Upper lobe of left lung (tissue), 6 donors: ENCODE measurements around the gene TNPO2. TPM values are rescaled to one million over a fixed set of nuclear protein-coding genes. Genes with fewer than 3 reads are reported as not detected.

ENCODE experiments used
- ATAC-seq, 2 donors: fragments of 200-7000 bp; cut with Tn5 transposase; one replicate each; pipeline ENCODE4 v1.9.1; 2022; ENCODE audit warnings: mild to moderate bottlenecking in 2 of 2, moderate library complexity in 2 of 2; ENCODE audit not compliant: low FRiP score in 2 of 2
- DNase-seq, 2 donors: peaks; one replicate each; pipeline ENCODE4 v3.0.0-alpha.2; 2019 to 2020
- H3K27ac ChIP-seq, 4 donors: fragments of 200-600 bp; sonication (generic); one replicate each; pipeline ENCODE4 v1.5.1; 2016 to 2019
- H3K27me3 ChIP-seq, 4 donors: fragments of 200-600 bp; sonication (generic); one replicate each; pipeline ENCODE4 v1.5.1; 2017 to 2019
- H3K36me3 ChIP-seq, 4 donors: fragments of 200-600 bp; sonication (generic); one replicate each; pipeline ENCODE4 v1.5.1; 2016 to 2019
- H3K4me1 ChIP-seq, 4 donors: fragments of 200-600 bp; sonication (generic); one replicate each; pipeline ENCODE4 v1.5.1; 2018 to 2019
- H3K4me3 ChIP-seq, 4 donors: fragments of 200-600 bp; sonication (generic); one replicate each; pipeline ENCODE4 v1.5.1; 2017 to 2019; ENCODE audit warnings: mild to moderate bottlenecking in 2 of 4, moderate library complexity in 1 of 4
- H3K9me3 ChIP-seq, 4 donors: fragments of 200-600 bp; sonication (generic); one replicate each; pipeline ENCODE4 v1.5.1; 2018 to 2019
- CTCF ChIP-seq, 6 experiments: fragments of 450-650 bp in 4 of 6; fragments of 200-600 bp in 2 of 6; sonication (generic) in 2 of 6; IDR thresholded peaks; one replicate each; pipeline ENCODE4 v1.5.1; 2016 to 2019; ENCODE audit warnings: antibody characterized with exemption in 6 of 6
- EP300 ChIP-seq, 4 donors: sonication (generic); formaldehyde crosslinking; IDR thresholded peaks; one replicate each; pipeline ENCODE4 v1.5.1; 2017; ENCODE audit warnings: antibody characterized with exemption in 4 of 4, control low read depth in 2 of 4
- POLR2A ChIP-seq, 4 donors: fragments of 450-650 bp; IDR thresholded peaks; one replicate each; pipeline ENCODE4 v1.5.1; 2016 to 2017; ENCODE audit warnings: antibody characterized with exemption in 4 of 4, mild to moderate bottlenecking in 2 of 4
- POLR2AphosphoS5 ChIP-seq, 2 donors: sonication (generic); formaldehyde crosslinking; IDR thresholded peaks; one replicate each; pipeline ENCODE4 v1.5.1; 2017; ENCODE audit warnings: antibody characterized with exemption in 2 of 2
- WGBS, 2 donors: methylation state at CpG; one replicate each; pipeline ENCODE4 v1.1.5; 2017 to 2018; 5-methylcytosine and 5-hydroxymethylcytosine counted together
- total RNA-seq, 6 donors: library from RNA; depleted of rRNA in 4 of 6; stranded (reverse); fragments of >200 nt in 4 of 6; gene quantifications; one replicate each; pipeline versions ENCODE4 v1.1.0 to v1.2.1, GENCODE V29; 2016 to 2021
- donor health status: DM: no; HTN: no; CAD: no; lungs with moderate emphysema.
- donor health status: DM: no; HTN: yes; CAD: no; lungs with severe emphysema.

The TNPO2 gene
- total RNA-seq, 6 donors from 2014 or later, result 43.5 to 124 (median 46.1) TPM

GRCh38 chr19:12737835-12738351, 14.2 kb upstream of the TNPO2 start:
- no peaks in the 10 kb centered on the region for H3K9me3 ChIP-seq
- H3K27ac ChIP-seq, result peak overlapping the region; percentile 84 to 92 (median 90)
- 17 to 21% methylated on average over 8 to 13 of the region's 13 CpGs for WGBS, 2 donors
- DNase-seq (no peak), ATAC-seq (no peak)
- H3K36me3 ChIP-seq, result peaks cover 0 to 41% (median 34%) of the 10 kb centered on the region in 4 donors
- H3K27me3 ChIP-seq, result no peaks in the 10 kb centered on the region
- no peak for TF ChIP-seq CTCF (IDR thresholded peaks at IDR 0.05)
- TF ChIP-seq POLR2A (IDR thresholded peaks at IDR 0.05), result no peak
- no peak for TF ChIP-seq EP300 (IDR thresholded peaks at IDR 0.05)
- TF ChIP-seq POLR2AphosphoS5 (IDR thresholded peaks at IDR 0.05), result no peak
- H3K4me1 ChIP-seq, result peaks cover 24 to 37% (median 32%) of the 10 kb centered on the region in 4 donors
- peak overlapping the region; percentile 80 to 99 (median 94) for H3K4me3 ChIP-seq

GRCh38 chr19:12736995-12737834, 13.5 kb upstream of the TNPO2 start, which contains the start of gene GET3:
GET3 (plus strand) TSS chr19:12737497; CDS start chr19:12737506, 9 bp downstream.
- no peaks in the 10 kb centered on the region for H3K9me3 ChIP-seq
- peaks cover 31 to 44% (median 39%) of the 10 kb centered on the region in 4 donors for H3K4me1 ChIP-seq
- 0 to 1% methylated on average over 16 to 29 of the region's 29 CpGs for WGBS, 2 donors
- TF ChIP-seq POLR2AphosphoS5 (IDR thresholded peaks at IDR 0.05), result peak; percentile 72 to 78
- TF ChIP-seq CTCF (IDR thresholded peaks at IDR 0.05), result peak in 3 of 6 experiments; percentile 26 to 48 (median 39)
- no peak for TF ChIP-seq EP300 (IDR thresholded peaks at IDR 0.05)
- TF ChIP-seq POLR2A (IDR thresholded peaks at IDR 0.05), result peak in 3 of 4 donors; percentile 49 to 58 (median 54)
- peak within 1 kb of the TSS; percentile 84 to 92 (median 90) for H3K27ac ChIP-seq
- H3K27me3 ChIP-seq, result no peaks in the 10 kb centered on the region
- peaks cover 0 to 36% (median 29%) of the 10 kb centered on the region in 4 donors for H3K36me3 ChIP-seq
- DNase-seq (peak; percentile 81 to 96), ATAC-seq (peak; percentile 92 to 98)
- H3K4me3 ChIP-seq, result peak within 1 kb of the TSS; percentile 80 to 99 (median 94)

- peaks cover 9 to 34% (median 30%) of the 10 kb centered on the region in 4 donors for H3K36me3 ChIP-seq
- H3K4me3 ChIP-seq, result peak overlapping the region; percentile 88 to 99 (median 94)
- TF ChIP-seq EP300 (IDR thresholded peaks at IDR 0.05) (no peak), POLR2AphosphoS5 (IDR thresholded peaks at IDR 0.05) (peak in 1 of 2 donors; percentile 12)
- no peaks in the 10 kb centered on the region for H3K9me3 ChIP-seq
- no peak for ATAC-seq
- no peak for DNase-seq
- peak overlapping the region; percentile 95 to 99 (median 97) for H3K27ac ChIP-seq
- 1 to 2% methylated on average over 13 to 15 of the region's 15 CpGs for WGBS, 2 donors
- peaks cover 33 to 60% (median 41%) of the 10 kb centered on the region in 4 donors for H3K4me1 ChIP-seq
- no peaks in the 10 kb centered on the region for H3K27me3 ChIP-seq
Observed at GRCh38 chr19:12733369-12734214, 9.9 kb upstream of the TNPO2 start.

- TF ChIP-seq EP300 (IDR thresholded peaks at IDR 0.05), result no peak
- TF ChIP-seq POLR2AphosphoS5 (IDR thresholded peaks at IDR 0.05), result no peak
- TF ChIP-seq POLR2A (IDR thresholded peaks at IDR 0.05), result no peak
- TF ChIP-seq CTCF (IDR thresholded peaks at IDR 0.05), result no peak
- Histone ChIP-seq H3K36me3 (peaks cover 9 to 42% (median 39%) of the 10 kb centered on the region in 4 donors), H3K27me3 (no peaks in the 10 kb centered on the region), H3K27ac (no peak overlapping the region), H3K9me3 (no peaks in the 10 kb centered on the region), H3K4me1 (peaks cover 22 to 45% (median 27%) of the 10 kb centered on the region in 4 donors), H3K4me3 (no peak overlapping the region)
- ATAC-seq (no peak), DNase-seq (peak in 1 of 2 donors; percentile 80)
- WGBS, 2 donors, result 91 to 95% methylated on average over 18 to 24 of the region's 24 CpGs
Observed at GRCh38 chr19:12731337-12731736, 7.6 kb upstream of the TNPO2 start.
